AG04450 (cell line): ENCODE data around the gene COL26A1. TPM values are rescaled to one million over a fixed set of nuclear protein-coding genes. Genes with fewer than 3 reads are reported as not detected.
A peak's percentile ranks its signal among the peaks of the same experiment; 100 is the strongest.

Source experiments
- CTCF ChIA-PET: fragments of 300-600, 350-600 bp; formaldehyde crosslinking; extraction: SDS; loops from one replicate; lab custom pipeline; 2022; ENCODE audit warnings: antibody characterized with exemption, inconsistent platforms; lab: Charles Lee
- POLR2A ChIA-PET: fragments of 350-600 bp; formaldehyde crosslinking; extraction: SDS; loops from one replicate; lab custom pipeline; 2021; ENCODE audit warnings: antibody characterized with exemption, inconsistent platforms; lab: Yijun Ruan, JAX
- DNase-seq: peaks from one replicate; pipeline ENCODE4 v3.0.0-alpha.2; 2011; ENCODE audit warnings: low read depth, low spot score
- H3K27ac ChIP-seq: one replicate; pipeline ENCODE4 v1.5.1; 2012; ENCODE audit warnings: low read depth, low read length, control low read depth
- H3K27me3 ChIP-seq: one replicate; pipeline ENCODE4 v1.6.0; 2012; ENCODE audit warnings: low read length; ENCODE audit not compliant: control insufficient read depth, insufficient read depth
- H3K4me3 ChIP-seq: 2 replicates; pipeline ENCODE4 v1.5.1; 2011; ENCODE audit warnings: mild to moderate bottlenecking, low read depth, low read length, control low read depth
- H3K9me3 ChIP-seq: 2 replicates; pipeline ENCODE4 v1.5.1; 2012; ENCODE audit warnings: low read length; ENCODE audit not compliant: control insufficient read depth, insufficient read depth
- polyA plus RNA-seq: library from polyadenylated mRNA; depleted of rRNA; stranded (reverse); fragments of >200 nt; gene quantifications from 2 replicates; pipeline ENCODE4 v1.2.3, GENCODE V29; 2011
- TF ChIP-seq, protein P1 (sequence below): IDR thresholded peaks from 2 replicates; pipeline ENCODE4 v1.5.1; 2011; ENCODE audit warnings: low read depth, low read length, control low read depth, inconsistent platforms

COL26A1 gene
- polyA plus RNA-seq, 1 experiment = 0.06 TPM

- POLR2A ChIA-PET = no interaction called here
- TF ChIP-seq, protein P1, sequence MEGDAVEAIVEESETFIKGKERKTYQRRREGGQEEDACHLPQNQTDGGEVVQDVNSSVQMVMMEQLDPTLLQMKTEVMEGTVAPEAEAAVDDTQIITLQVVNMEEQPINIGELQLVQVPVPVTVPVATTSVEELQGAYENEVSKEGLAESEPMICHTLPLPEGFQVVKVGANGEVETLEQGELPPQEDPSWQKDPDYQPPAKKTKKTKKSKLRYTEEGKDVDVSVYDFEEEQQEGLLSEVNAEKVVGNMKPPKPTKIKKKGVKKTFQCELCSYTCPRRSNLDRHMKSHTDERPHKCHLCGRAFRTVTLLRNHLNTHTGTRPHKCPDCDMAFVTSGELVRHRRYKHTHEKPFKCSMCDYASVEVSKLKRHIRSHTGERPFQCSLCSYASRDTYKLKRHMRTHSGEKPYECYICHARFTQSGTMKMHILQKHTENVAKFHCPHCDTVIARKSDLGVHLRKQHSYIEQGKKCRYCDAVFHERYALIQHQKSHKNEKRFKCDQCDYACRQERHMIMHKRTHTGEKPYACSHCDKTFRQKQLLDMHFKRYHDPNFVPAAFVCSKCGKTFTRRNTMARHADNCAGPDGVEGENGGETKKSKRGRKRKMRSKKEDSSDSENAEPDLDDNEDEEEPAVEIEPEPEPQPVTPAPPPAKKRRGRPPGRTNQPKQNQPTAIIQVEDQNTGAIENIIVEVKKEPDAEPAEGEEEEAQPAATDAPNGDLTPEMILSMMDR = no peak
- H3K4me3 ChIP-seq = no peak overlapping the region
- H3K27me3 ChIP-seq = peaks cover 3% of the 10 kb centered on the region
- CTCF ChIA-PET = interaction anchor here (0.5 to 4.0 kb wide), 19 partner anchors 10 to 735 kb away, joined by 3 to 36 read pairs (median 4); partner anchors contain the start of genes COL26A1 and IFT22
- no peak overlapping the region for H3K27ac ChIP-seq
- peaks cover 5% of the 10 kb centered on the region for H3K9me3 ChIP-seq
- no peak for DNase-seq
These were observed 175.4 kb downstream of the COL26A1 start for GRCh38 chr7:101537935-101538595.

DNA sequence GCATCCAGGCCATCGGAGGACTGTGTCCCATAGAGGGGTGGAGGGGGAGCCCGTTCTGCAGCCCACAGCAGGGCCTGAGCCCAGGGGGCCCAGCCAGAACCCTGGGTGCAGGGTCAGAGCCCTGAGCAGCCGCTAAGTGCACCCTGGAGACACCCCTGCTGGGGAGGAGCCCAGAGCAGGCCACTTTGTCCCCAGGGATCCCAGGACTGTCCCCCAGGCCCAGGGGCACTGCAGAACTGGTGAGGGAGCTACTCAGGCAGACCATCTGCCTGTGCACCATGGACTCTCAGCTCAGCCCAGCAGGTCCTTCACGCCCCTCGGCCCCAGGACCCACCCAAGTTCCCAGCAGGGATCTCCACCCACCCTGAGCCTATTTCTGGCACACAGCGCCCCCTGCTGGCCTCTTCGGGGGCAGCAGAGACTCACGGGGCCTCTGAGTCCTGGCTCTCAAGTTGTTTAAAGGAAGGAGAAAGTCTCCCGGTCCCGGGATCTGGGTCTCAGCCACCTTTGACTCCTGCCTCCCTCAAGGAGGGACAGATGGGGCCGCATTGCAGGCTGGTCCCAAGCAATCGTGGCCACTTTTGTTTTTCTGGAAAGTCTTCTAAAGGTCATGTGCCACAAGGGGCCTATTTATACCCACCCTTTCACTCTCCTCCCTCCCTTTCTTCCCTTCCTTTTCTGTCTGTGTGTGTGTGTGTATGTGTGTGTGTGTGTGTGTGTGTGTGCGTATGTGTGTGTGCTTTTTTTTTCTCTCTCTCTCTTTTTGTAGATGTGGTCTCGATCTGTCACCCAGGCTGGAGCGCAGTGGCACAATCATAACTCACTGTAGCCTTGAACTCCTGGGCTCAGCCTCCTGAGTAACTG lies 176.2 kb downstream of the COL26A1 start:
- CTCF ChIA-PET = interaction anchor here (0.5 to 4.0 kb wide), 18 partner anchors 9 to 734 kb away, joined by 3 to 36 read pairs (median 4); partner anchors contain the start of genes COL26A1 and IFT22
- TF ChIP-seq, protein P1 = peak; percentile 83

DNA sequence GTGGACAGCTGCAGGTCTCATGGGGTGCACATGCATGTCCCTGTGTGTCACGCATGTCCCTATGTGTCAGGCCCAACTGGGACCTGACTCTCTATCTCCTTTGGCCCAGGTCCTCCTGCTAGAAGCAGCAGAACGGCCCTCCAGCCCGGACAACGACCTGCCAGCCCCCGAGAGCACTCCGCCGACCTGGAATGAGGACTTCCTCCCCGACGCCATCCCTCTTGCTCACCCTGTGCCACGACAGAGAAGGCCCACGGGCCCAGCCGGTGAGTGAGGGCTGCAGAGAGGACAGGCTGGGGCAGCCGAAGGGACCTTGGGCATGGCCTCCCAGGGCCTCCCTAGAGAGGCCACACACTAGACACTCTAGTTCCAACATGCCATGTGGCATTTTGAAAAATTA lies 177.1 kb downstream of the COL26A1 start:
- TF ChIP-seq, protein P1 = no peak
- POLR2A ChIA-PET = no interaction called here
- DNase-seq = no peak
- CTCF ChIA-PET = interaction anchor here (0.6 to 1.5 kb wide), 3 partner anchors 22 to 175 kb away, joined by 3 to 9 read pairs (median 6); no protein-coding TSS in a partner anchor
- Histone ChIP-seq H3K9me3 (peaks cover 5% of the 10 kb centered on the region; the same call in 1 of the 2 replicates), H3K4me3 (no peak overlapping the region), H3K27me3 (peaks cover 5% of the 10 kb centered on the region), H3K27ac (no peak overlapping the region)

More for the DNA sequence above, 176.2 kb downstream of the COL26A1 start:
- H3K27me3 ChIP-seq = peaks cover 4% of the 10 kb centered on the region
- H3K9me3 ChIP-seq = peaks cover 5% of the 10 kb centered on the region; the same call in 1 of the 2 replicates
- no peak overlapping the region for H3K27ac ChIP-seq
- no peak for DNase-seq
- POLR2A ChIA-PET = no interaction called here
- no peak overlapping the region for H3K4me3 ChIP-seq

DNA sequence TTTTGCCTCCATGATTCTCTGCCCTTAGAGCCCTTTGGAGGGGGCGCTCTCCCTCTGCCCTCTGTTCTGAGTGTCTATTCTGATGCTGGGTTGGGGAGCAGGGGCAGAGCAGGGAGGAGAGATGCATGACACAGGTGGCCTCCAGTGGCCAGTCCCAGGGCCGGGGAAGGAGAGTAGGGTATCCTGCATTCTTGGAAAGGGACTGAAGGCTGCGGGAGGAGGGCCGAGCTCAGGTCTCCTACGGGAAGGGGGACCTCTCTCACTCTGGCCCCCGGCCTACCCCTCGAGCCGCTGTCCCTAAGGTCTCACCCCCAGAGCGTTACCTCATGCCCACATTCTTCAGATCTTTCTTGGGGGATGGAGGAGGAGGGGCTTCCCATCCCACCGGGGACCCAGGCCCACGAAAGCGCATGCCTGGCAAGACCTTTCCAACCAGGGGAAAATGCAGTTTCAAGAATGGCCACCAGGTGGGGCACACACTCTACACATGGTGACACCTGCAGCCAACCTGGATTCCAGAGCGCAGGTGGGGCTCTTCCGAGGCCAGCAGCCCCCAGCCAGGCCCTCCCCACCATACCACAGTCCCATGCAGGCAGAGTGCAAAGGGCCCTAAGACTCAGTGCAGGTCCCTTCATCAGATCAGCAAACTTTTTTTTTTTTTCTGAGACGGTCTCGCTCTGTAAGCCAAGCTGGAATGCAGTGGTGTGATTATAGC lies 180.0 kb downstream of the COL26A1 start:
- ChIA-PET CTCF (interaction anchor here (0.5 to 2.4 kb wide), 20 partner anchors 9 to 849 kb away, joined by 3 to 41 read pairs (median 4); no protein-coding TSS in a partner anchor), POLR2A (interaction anchor here (0.6 kb wide), 1 partner anchor 36 kb away, joined by 8 read pairs; no protein-coding TSS in a partner anchor)
- no peak overlapping the region for H3K27ac ChIP-seq
- DNase-seq = no peak
- H3K4me3 ChIP-seq = no peak overlapping the region
- no peaks in the 10 kb centered on the region for H3K9me3 ChIP-seq
- H3K27me3 ChIP-seq = peaks cover 2% of the 10 kb centered on the region
- TF ChIP-seq, protein P1 = peak; percentile 80
